ENCODE data around the gene BHMT. TPM values are rescaled to one million over a fixed set of nuclear protein-coding genes. Genes with fewer than 3 reads are reported as not detected.

Gene BHMT
- total and polyA plus RNA-seq, 9 of the 15 experiments (the other 6 are each of a cell fraction or from before 2014, with no cell fraction given), result not detected

DNA sequence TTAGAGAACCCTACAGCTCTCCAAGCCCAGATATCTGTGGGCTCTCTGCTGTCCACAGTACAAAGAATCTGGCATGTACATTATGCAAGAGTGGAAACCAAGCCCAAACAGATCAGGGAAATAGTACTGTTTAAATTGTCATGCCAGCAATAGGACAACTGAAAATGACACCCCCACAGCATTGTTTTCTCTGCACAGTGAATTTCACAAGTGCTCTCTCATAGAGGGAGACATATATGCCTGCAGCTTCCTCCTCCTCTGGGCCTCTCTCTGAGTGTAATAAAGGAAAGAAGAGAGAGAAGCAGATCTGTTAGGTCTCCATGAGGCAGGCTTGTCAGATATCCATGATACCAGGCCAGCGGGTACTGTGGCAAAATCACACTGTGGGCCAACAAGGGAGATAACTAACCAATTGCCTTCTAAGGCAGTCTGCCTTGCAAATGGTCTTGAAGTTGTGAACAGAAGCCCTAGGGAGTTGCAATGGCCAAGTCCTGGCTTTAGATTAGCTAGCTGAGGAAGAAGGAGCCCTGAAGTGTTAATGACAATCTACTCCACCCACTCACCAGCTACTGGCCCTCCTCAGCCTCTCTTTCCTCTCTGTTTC lies 69.9 kb downstream of the BHMT start:
- no TSS peak for BruUV-seq (replicated peaks)

More for the DNA sequence above, 69.9 kb downstream of the BHMT start:
- Histone ChIP-seq H3K27ac (ENCODE audit: extremely low read depth, low read depth, low read length) (no peak overlapping the region), H3K4me2 (ENCODE audit: insufficient read depth, low read length) (no peak overlapping the region), H3K27me3 (ENCODE audit: control insufficient read depth in 2 of 2, insufficient read depth in 2 of 2, low read length in 2 of 2) (0 out of 5 replicates have a peak, but pooled peaks cover 0 to 2% of the 10 kb centered on the region in 2 experiments), H3K36me3 (ENCODE audit: control insufficient read depth, insufficient read depth, low read length) (no peaks in the 10 kb centered on the region), H2AFZ (ENCODE audit: low read depth, low read length) (no peak overlapping the region), H3K9ac (ENCODE audit: insufficient read depth in 1 of 2, low read depth in 2 of 2, low read length in 2 of 2) (no peak overlapping the region), H3K79me2 (ENCODE audit: control insufficient read depth, insufficient read depth, low read length) (no peaks in the 10 kb centered on the region), H3K9me3 (replicated peaks; ENCODE audit: control insufficient read depth, insufficient read depth, low read depth, low read length) (no peaks in the 10 kb centered on the region), H4K20me1 (replicated peaks; ENCODE audit: control insufficient read depth, insufficient read depth, low read length) (no peaks in the 10 kb centered on the region), H3K4me1 (replicated peaks in 1 of 2; ENCODE audit: control insufficient read depth in 2 of 2, insufficient read depth in 2 of 2, low read length in 2 of 2) (no peaks in the 10 kb centered on the region), H3K9me1 (ENCODE audit: control insufficient read depth, insufficient read depth, low read length) (no peaks in the 10 kb centered on the region), H3K4me3 (no peak overlapping the region)
- DNase-seq (ENCODE audit: extremely low read depth in 1 of 4, low spot score in 3 of 4), result no peak
- no peak for TF ChIP-seq RBM34 (IDR thresholded peaks at IDR 0.05; ENCODE audit: borderline replicate concordance, insufficient read depth, low read length)
- TF ChIP-seq EGR1 (conservative IDR thresholded peaks at IDR 0.05), result peak; percentile 34; the same call in 1 of the 2 replicates
- in situ Hi-C loops (cut with MboI) (no loop called here), intact Hi-C loops (cut with micrococcal nuclease) (no loop called here)
- ATAC-seq, result peak; percentile 42; the same call in 2 of the 3 replicates
- POLR2A ChIA-PET, result interaction anchor here (0.8 to 1.3 kb wide), 2 partner anchors 25 to 279 kb away, joined by 3 read pairs; no protein-coding TSS in a partner anchor
- 31% methylated on average over 1 of the region's 1 CpG for WGBS (ENCODE audit: insufficient coverage, low coverage, missing lambda C conversion rate)
- CTCF ChIA-PET (ENCODE audit: low intra/inter-chr PET ratio), result interaction anchor here (0.6 kb wide), 1 partner anchor 821 kb away, joined by 5 read pairs; no protein-coding TSS in a partner anchor
- FAIRE-seq, result no peak

Small RNA genes lying within 50 kb of the gene (small RNA-seq; reads per million reads assigned to genes)
- not detected for gene RNY3P1

Other genes with a start within 250 kb of the BHMT start
- 1.7 and 2.9 TPM in 2 replicates for gene ARSB, start 126.5 kb upstream of the BHMT start, total RNA-seq (2014; rRNA removed)
- 3.2 TPM in 2 replicates for gene ARSB, start 126.5 kb upstream of the BHMT start, total RNA-seq (2014; rRNA removed; fragmentation: Illumina TruSeq; extraction: Trizol)
- gene ARSB, start 126.5 kb upstream of the BHMT start, total RNA-seq (2015; rRNA removed; fragmentation: Illumina TruSeq; extraction: Trizol), result 4.5 and 4.6 TPM in 2 replicates
- gene ARSB, start 126.5 kb upstream of the BHMT start, total RNA-seq (2021), result 3.2 and 3.3 TPM in 2 replicates
- 1.7 and 3.1 TPM in 2 replicates for gene ARSB, start 126.5 kb upstream of the BHMT start, polyA plus RNA-seq (2011; rRNA removed)
- 1.7 and 2.4 TPM in 2 replicates for gene ARSB, start 126.5 kb upstream of the BHMT start, polyA plus RNA-seq (2014; fragmentation: Illumina TruSeq; extraction: Trizol)
- under 1 TPM; 0.52 to 0.68 TPM for gene ARSB, start 126.5 kb upstream of the BHMT start, polyA plus RNA-seq (2014; fragmentation: Nextera tagmentation; extraction: Ambion mirVana)
- 1.4 and 2.8 TPM in 2 replicates for gene ARSB, start 126.5 kb upstream of the BHMT start, polyA plus RNA-seq (2014; rRNA removed)
- not detected in 2 replicates for gene DMGDH, start 42.1 kb upstream of the BHMT start, total RNA-seq (2014; rRNA removed)
- not detected in 2 replicates for gene DMGDH, start 42.1 kb upstream of the BHMT start, total RNA-seq (2014; rRNA removed; fragmentation: Illumina TruSeq; extraction: Trizol)
- 0.38 TPM in 1 of 2 replicates, not detected in the other for gene DMGDH, start 42.1 kb upstream of the BHMT start, total RNA-seq (2015; rRNA removed; fragmentation: Illumina TruSeq; extraction: Trizol)
- gene DMGDH, start 42.1 kb upstream of the BHMT start, total RNA-seq (2021), result 0.51 and 0.58 TPM in 2 replicates
- gene DMGDH, start 42.1 kb upstream of the BHMT start, polyA plus RNA-seq (2011; rRNA removed), result not detected in 2 replicates
- gene DMGDH, start 42.1 kb upstream of the BHMT start, polyA plus RNA-seq (2014; fragmentation: Illumina TruSeq; extraction: Trizol), result not detected in 2 replicates
- under 1 TPM in 1 of 2 experiments, not detected in 1; 0.13 TPM for gene DMGDH, start 42.1 kb upstream of the BHMT start, polyA plus RNA-seq (2014; fragmentation: Nextera tagmentation; extraction: Ambion mirVana)
- gene DMGDH, start 42.1 kb upstream of the BHMT start, polyA plus RNA-seq (2014; rRNA removed), result not detected in 2 replicates
- gene BHMT2, start 42.0 kb upstream of the BHMT start, total RNA-seq (2014; rRNA removed), result not detected in 2 replicates
- gene BHMT2, start 42.0 kb upstream of the BHMT start, total RNA-seq (2014; rRNA removed; fragmentation: Illumina TruSeq; extraction: Trizol), result not detected in 2 replicates
- not detected in 2 replicates for gene BHMT2, start 42.0 kb upstream of the BHMT start, total RNA-seq (2015; rRNA removed; fragmentation: Illumina TruSeq; extraction: Trizol)
- not detected in 2 replicates for gene BHMT2, start 42.0 kb upstream of the BHMT start, total RNA-seq (2021)
- gene BHMT2, start 42.0 kb upstream of the BHMT start, polyA plus RNA-seq (2011; rRNA removed), result not detected in 2 replicates
- not detected in 2 replicates for gene BHMT2, start 42.0 kb upstream of the BHMT start, polyA plus RNA-seq (2014; fragmentation: Illumina TruSeq; extraction: Trizol)
- not detected for gene BHMT2, start 42.0 kb upstream of the BHMT start, polyA plus RNA-seq (2014; fragmentation: Nextera tagmentation; extraction: Ambion mirVana)
- gene BHMT2, start 42.0 kb upstream of the BHMT start, polyA plus RNA-seq (2014; rRNA removed), result not detected in 2 replicates
- 4.5 and 4.7 TPM in 2 replicates for gene JMY, start 124.3 kb downstream of the BHMT start, total RNA-seq (2014; rRNA removed)
- 5.2 and 6.5 TPM in 2 replicates for gene JMY, start 124.3 kb downstream of the BHMT start, total RNA-seq (2014; rRNA removed; fragmentation: Illumina TruSeq; extraction: Trizol)
- 2.3 and 2.5 TPM in 2 replicates for gene JMY, start 124.3 kb downstream of the BHMT start, total RNA-seq (2015; rRNA removed; fragmentation: Illumina TruSeq; extraction: Trizol)
- gene JMY, start 124.3 kb downstream of the BHMT start, total RNA-seq (2021), result 4.6 and 5.5 TPM in 2 replicates
- gene JMY, start 124.3 kb downstream of the BHMT start, polyA plus RNA-seq (2011; rRNA removed), result 2.3 and 2.5 TPM in 2 replicates
- 3.7 and 3.9 TPM in 2 replicates for gene JMY, start 124.3 kb downstream of the BHMT start, polyA plus RNA-seq (2014; fragmentation: Illumina TruSeq; extraction: Trizol)
- gene JMY, start 124.3 kb downstream of the BHMT start, polyA plus RNA-seq (2014; fragmentation: Nextera tagmentation; extraction: Ambion mirVana), result 1 to 10 TPM; 1.1 TPM
- 2.8 and 3.9 TPM in 2 replicates for gene JMY, start 124.3 kb downstream of the BHMT start, polyA plus RNA-seq (2014; rRNA removed)